H1 (cell line): ENCODE measurements around the gene SPDEF. TPM values are rescaled to one million over a fixed set of nuclear protein-coding genes. Genes with fewer than 3 reads are reported as not detected.

ENCODE experiments used
- ASH2L ChIP-seq: fragments of 200-600, 300-600 bp; sonication (generic); IDR thresholded peaks from one replicate; pipeline ENCODE4 v1.7.1; 2017; ENCODE audit warnings: low read length
- CHD1 ChIP-seq: IDR thresholded peaks from 2 replicates; pipeline ENCODE4 v1.6.1; 2012; ENCODE audit warnings: low read depth, low read length, improper control_type of control experiment
- GABPA ChIP-seq: IDR thresholded peaks from 2 replicates; pipeline ENCODE4 v1.6.1; 2011; ENCODE audit warnings: mild to moderate bottlenecking, low read length, moderate library complexity, borderline replicate concordance; ENCODE audit not compliant: insufficient read depth
- KDM1A ChIP-seq: fragments of 200-600, 300-600 bp; sonication (generic); IDR thresholded peaks from 2 replicates; pipeline ENCODE4 v1.7.1; 2016; ENCODE audit warnings: mild to moderate bottlenecking, low read length, borderline replicate concordance
- MAFK ChIP-seq: IDR thresholded peaks from 2 replicates; pipeline ENCODE4 v1.6.1; 2012; ENCODE audit warnings: low read depth, mild to moderate bottlenecking, improper control_type of control experiment, low read length
- RBBP5 ChIP-seq: IDR thresholded peaks from 2 replicates; pipeline ENCODE4 v1.7.1; 2012; ENCODE audit warnings: low read depth, mild to moderate bottlenecking, inconsistent platforms, low read length, moderate library complexity, borderline replicate concordance
- SAP30 ChIP-seq: fragments of 300-600 bp; sonication (generic); IDR thresholded peaks from 2 replicates; pipeline ENCODE4 v1.7.1; 2012; ENCODE audit warnings: low read length, moderate library complexity, mild to moderate bottlenecking, inconsistent platforms; ENCODE audit not compliant: insufficient read depth, insufficient replicate concordance
- SUZ12 ChIP-seq: fragments of 200-600 bp; sonication (generic); IDR thresholded peaks from 2 replicates; pipeline ENCODE4 v1.6.1; 2012; ENCODE audit warnings: mild to moderate bottlenecking, inconsistent platforms, low read length, moderate library complexity, mixed read lengths
- USF2 ChIP-seq: IDR thresholded peaks from 2 replicates; pipeline ENCODE4 v1.6.1; 2011; ENCODE audit warnings: low read length, improper control_type of control experiment
- polyA plus RNA-seq, 7 experiments: library from polyadenylated mRNA; depleted of rRNA in 3 of 7; stranded (reverse) in 5 of 7; unstranded in 2 of 7; fragments of >200 nt in 5 of 7; fragments of 200-250 nt in 2 of 7; gene quantifications; 1 replicate in 5 of 7; 2 replicates in 1 of 7; 4 replicates in 1 of 7; pipeline versions ENCODE4 v1.2.1 to v1.2.3, GENCODE V29; 2011 to 2013; ENCODE audit warnings: missing spikeins in 2 of 7, mixed read lengths in 2 of 7
- total RNA-seq: library from RNA; stranded (reverse); fragmentation: NEBNext Ultra II Directional; extraction: Animal tissue kit (Norgen Biotek cat#: 25700); gene quantifications from 2 replicates; pipeline ENCODE4 v1.2.1, GENCODE V29; 2021
- TF ChIP-seq, protein P1 (sequence below): IDR thresholded peaks from 2 replicates; pipeline ENCODE4 v1.6.1; 2012; ENCODE audit warnings: inconsistent platforms
- TF ChIP-seq, protein P2 (sequence below): IDR thresholded peaks from 2 replicates; pipeline ENCODE4 v1.6.1; 2012; ENCODE audit warnings: inconsistent platforms
- TF ChIP-seq, protein P3 (sequence below), 3 experiments: IDR thresholded peaks; 1 replicate in 2 of 3; 2 replicates in 1 of 3; pipeline versions ENCODE4 v1.5.1 to v1.6.1; 2011; ENCODE audit warnings: low read length in 3 of 3, mild to moderate bottlenecking in 3 of 3, inconsistent platforms in 2 of 3, low read depth in 1 of 3, moderate library complexity in 1 of 3; ENCODE audit not compliant: insufficient read depth in 1 of 3; ENCODE audit errors: control extremely low read depth in 1 of 3

SPDEF gene
- total and polyA plus RNA-seq, 2 of the 8 experiments (the other 6 are each of a cell fraction or from before 2014, with no cell fraction given) = 0.15 to 0.30 TPM

- no peak for TF ChIP-seq SAP30
- TF ChIP-seq USF2 = no peak
- no peak for TF ChIP-seq RBBP5
- no peak for TF ChIP-seq SUZ12
- TF ChIP-seq, protein P1, sequence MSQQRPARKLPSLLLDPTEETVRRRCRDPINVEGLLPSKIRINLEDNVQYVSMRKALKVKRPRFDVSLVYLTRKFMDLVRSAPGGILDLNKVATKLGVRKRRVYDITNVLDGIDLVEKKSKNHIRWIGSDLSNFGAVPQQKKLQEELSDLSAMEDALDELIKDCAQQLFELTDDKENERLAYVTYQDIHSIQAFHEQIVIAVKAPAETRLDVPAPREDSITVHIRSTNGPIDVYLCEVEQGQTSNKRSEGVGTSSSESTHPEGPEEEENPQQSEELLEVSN = peak; percentile 76
- TF ChIP-seq GABPA = no peak
- no peak for TF ChIP-seq KDM1A
- no peak for TF ChIP-seq MAFK
- TF ChIP-seq ASH2L = peak; percentile 40
- TF ChIP-seq, protein P2, sequence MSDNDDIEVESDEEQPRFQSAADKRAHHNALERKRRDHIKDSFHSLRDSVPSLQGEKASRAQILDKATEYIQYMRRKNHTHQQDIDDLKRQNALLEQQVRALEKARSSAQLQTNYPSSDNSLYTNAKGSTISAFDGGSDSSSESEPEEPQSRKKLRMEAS = peak; percentile 75
- TF ChIP-seq, protein P3, sequence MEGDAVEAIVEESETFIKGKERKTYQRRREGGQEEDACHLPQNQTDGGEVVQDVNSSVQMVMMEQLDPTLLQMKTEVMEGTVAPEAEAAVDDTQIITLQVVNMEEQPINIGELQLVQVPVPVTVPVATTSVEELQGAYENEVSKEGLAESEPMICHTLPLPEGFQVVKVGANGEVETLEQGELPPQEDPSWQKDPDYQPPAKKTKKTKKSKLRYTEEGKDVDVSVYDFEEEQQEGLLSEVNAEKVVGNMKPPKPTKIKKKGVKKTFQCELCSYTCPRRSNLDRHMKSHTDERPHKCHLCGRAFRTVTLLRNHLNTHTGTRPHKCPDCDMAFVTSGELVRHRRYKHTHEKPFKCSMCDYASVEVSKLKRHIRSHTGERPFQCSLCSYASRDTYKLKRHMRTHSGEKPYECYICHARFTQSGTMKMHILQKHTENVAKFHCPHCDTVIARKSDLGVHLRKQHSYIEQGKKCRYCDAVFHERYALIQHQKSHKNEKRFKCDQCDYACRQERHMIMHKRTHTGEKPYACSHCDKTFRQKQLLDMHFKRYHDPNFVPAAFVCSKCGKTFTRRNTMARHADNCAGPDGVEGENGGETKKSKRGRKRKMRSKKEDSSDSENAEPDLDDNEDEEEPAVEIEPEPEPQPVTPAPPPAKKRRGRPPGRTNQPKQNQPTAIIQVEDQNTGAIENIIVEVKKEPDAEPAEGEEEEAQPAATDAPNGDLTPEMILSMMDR (IDR thresholded peaks at IDR 0.05; ENCODE audit: control extremely low read depth in 1 of 3, insufficient read depth in 1 of 3, low read depth in 1 of 3, low read length in 3 of 3) = peak in 2 of 3 experiments; percentile 64 to 74; a peak in 3 of 4 replicates
- no peak for TF ChIP-seq CHD1
Observed at GRCh38 chr6:34526992-34527728, 29.0 kb downstream of the SPDEF start (continued).
